H1 (cell line): ENCODE measurements around the gene SPG7. TPM values are rescaled to one million over a fixed set of nuclear protein-coding genes. Genes with fewer than 3 reads are reported as not detected.

Experiments used
- CTCF ChIA-PET: fragments of 300-600 bp; sonication (Branson Sonifier 250); formaldehyde crosslinking; loops from one replicate; lab custom pipeline; 2021; ENCODE audit not compliant: partially characterized antibody; lab: Charles Lee
- POLR2A ChIA-PET: fragments of 300-600 bp; sonication (Branson Sonifier 250); formaldehyde crosslinking; loops from one replicate; lab custom pipeline; 2021; ENCODE audit warnings: inconsistent platforms; ENCODE audit not compliant: partially characterized antibody; lab: Charles Lee
- DNase-seq, 2 experiments: peaks; one replicate each; pipeline versions ENCODE4 v3.0.0 to v3.0.0-alpha.2; 2010 to 2022; ENCODE audit warnings: low spot score in 2 of 2, low read depth in 1 of 2, mixed read lengths in 1 of 2
- FAIRE-seq: peaks from 2 replicates; lab custom pipeline; 2011; peaks lifted over from hg19 to GRCh38; lab: Jason Lieb, UNC
- H2AFZ ChIP-seq: 2 replicates; pipeline ENCODE4 v1.8.1; 2012; ENCODE audit warnings: low read length, inconsistent platforms
- H2AK5ac ChIP-seq: 2 replicates; pipeline ENCODE4 v1.6.1; 2013; ENCODE audit warnings: low read depth, low read length
- H2BK120ac ChIP-seq: replicated peaks from 2 replicates; pipeline ENCODE3; 2013; ENCODE audit warnings: low read depth, low read length, inconsistent platforms
- H2BK12ac ChIP-seq: 2 replicates; pipeline ENCODE4 v1.6.1; 2013; ENCODE audit warnings: low read depth, low read length
- H2BK15ac ChIP-seq: 2 replicates; pipeline ENCODE4 v1.6.1; 2013; ENCODE audit warnings: low read length
- H2BK20ac ChIP-seq: 2 replicates; pipeline ENCODE4 v1.6.1; 2013; ENCODE audit warnings: low read length
- H2BK5ac ChIP-seq: 2 replicates; pipeline ENCODE4 v1.6.1; 2013; ENCODE audit warnings: low read depth, low read length
- H3K14ac ChIP-seq: 2 replicates; pipeline ENCODE4 v1.6.1; 2013; ENCODE audit warnings: inconsistent platforms; ENCODE audit not compliant: insufficient read length
- H3K18ac ChIP-seq: 2 replicates; pipeline ENCODE4 v1.6.1; 2013; ENCODE audit warnings: low read length; ENCODE audit errors: extremely low read depth
- H3K23ac ChIP-seq: 2 replicates; pipeline ENCODE4 v1.6.1; 2013; ENCODE audit warnings: inconsistent platforms; ENCODE audit not compliant: insufficient read length
- H3K23me2 ChIP-seq: 2 replicates; pipeline ENCODE4 v1.6.1; 2013; ENCODE audit warnings: low read depth, low read length
- H3K27ac ChIP-seq: 2 replicates; pipeline ENCODE4 v1.6.1; 2011; ENCODE audit warnings: low read depth, low read length, inconsistent platforms
- H3K27me3 ChIP-seq, 4 experiments: replicated peaks in 1 of 4; 1 replicate in 1 of 4; 2 replicates in 3 of 4; pipeline versions ENCODE4 v1.6.1 to v1.8.1; 2011 to 2013; ENCODE audit warnings: low read length in 3 of 4, mild to moderate bottlenecking in 3 of 4, inconsistent platforms in 2 of 4, mixed read lengths in 2 of 4, moderate library complexity in 1 of 4; ENCODE audit not compliant: control insufficient read depth in 3 of 4, insufficient read depth in 3 of 4; ENCODE audit errors: extremely low read depth in 1 of 4
- H3K36me3 ChIP-seq, 4 experiments: 2 replicates each; pipeline versions ENCODE4 v1.6.1 to v1.8.1; 2011 to 2013; ENCODE audit warnings: mild to moderate bottlenecking in 4 of 4, low read length in 3 of 4, moderate library complexity in 2 of 4, control low read depth in 1 of 4, inconsistent platforms in 1 of 4; ENCODE audit not compliant: insufficient read depth in 4 of 4, control insufficient read depth in 2 of 4
- H3K4ac ChIP-seq: replicated peaks from 2 replicates; pipeline ENCODE3; 2013; ENCODE audit warnings: low read length, low read depth, mixed read lengths, inconsistent platforms; ENCODE audit not compliant: insufficient read length
- H3K4me1 ChIP-seq, 4 experiments: replicated peaks in 1 of 4; 1 replicate in 1 of 4; 2 replicates in 3 of 4; pipeline versions ENCODE4 v1.6.1 to v1.8.1; 2011 to 2013; ENCODE audit warnings: low read length in 3 of 4, inconsistent platforms in 2 of 4, mixed read lengths in 1 of 4; ENCODE audit not compliant: insufficient read depth in 4 of 4, control insufficient read depth in 3 of 4
- H3K4me2 ChIP-seq, 2 experiments: 2 replicates each; pipeline versions ENCODE4 v1.6.1 to v1.8.1; 2011 to 2013; ENCODE audit warnings: low read depth in 2 of 2, low read length in 2 of 2, control low read depth in 1 of 2, inconsistent platforms in 1 of 2, mild to moderate bottlenecking in 1 of 2; ENCODE audit not compliant: insufficient read depth in 1 of 2
- H3K4me3 ChIP-seq, 4 experiments: fragments of 200-600, 300-600 bp in 1 of 4; sonication (generic), shearing (Covaris generic), sonication (Bioruptor Twin) in 1 of 4; 2 replicates each; pipeline versions ENCODE4 v1.5.1 to v1.8.1; 2011 to 2016; ENCODE audit warnings: low read length in 4 of 4, low read depth in 3 of 4, control low read depth in 2 of 4, inconsistent platforms in 2 of 4, mild to moderate bottlenecking in 2 of 4, mixed read lengths in 1 of 4, moderate library complexity in 1 of 4; ENCODE audit not compliant: insufficient read depth in 2 of 4; ENCODE audit errors: extremely low read depth in 1 of 4
- H3K56ac ChIP-seq: replicated peaks from 2 replicates; pipeline ENCODE3; 2013; ENCODE audit warnings: low read depth, mild to moderate bottlenecking, mixed read lengths, low read length, inconsistent platforms; ENCODE audit not compliant: insufficient read length
- H3K79me1 ChIP-seq: 2 replicates; pipeline ENCODE4 v1.6.1; 2013; ENCODE audit warnings: low read depth, low read length, control low read depth
- H3K79me2 ChIP-seq, 2 experiments: 2 replicates each; pipeline versions ENCODE4 v1.6.1 to v1.8.1; 2012 to 2013; ENCODE audit warnings: low read length in 2 of 2, mild to moderate bottlenecking in 2 of 2, inconsistent platforms in 1 of 2; ENCODE audit not compliant: insufficient read depth in 2 of 2, control insufficient read depth in 1 of 2
- H3K9ac ChIP-seq, 4 experiments: replicated peaks in 1 of 4; 1 replicate in 1 of 4; 2 replicates in 3 of 4; pipeline versions ENCODE4 v1.6.1 to v1.8.1; 2011 to 2013; ENCODE audit warnings: low read depth in 3 of 4, low read length in 3 of 4, control low read depth in 2 of 4, mild to moderate bottlenecking in 2 of 4, moderate library complexity in 2 of 4, inconsistent platforms in 1 of 4; ENCODE audit errors: extremely low read depth in 1 of 4
- H3K9me3 ChIP-seq, 2 experiments: 2 replicates each; pipeline versions ENCODE4 v1.6.1 to v1.8.1; 2012 to 2013; ENCODE audit warnings: mild to moderate bottlenecking in 2 of 2, moderate library complexity in 2 of 2, control low read depth in 1 of 2, inconsistent platforms in 1 of 2, low read depth in 1 of 2, low read length in 1 of 2, mixed read lengths in 1 of 2; ENCODE audit not compliant: insufficient read depth in 2 of 2
- H4K20me1 ChIP-seq, 2 experiments: replicated peaks in 1 of 2; 2 replicates each; pipeline versions ENCODE3 to v1.8.1; 2011 to 2013; ENCODE audit warnings: inconsistent platforms in 2 of 2, low read length in 2 of 2, mild to moderate bottlenecking in 1 of 2; ENCODE audit not compliant: insufficient read depth in 2 of 2, control insufficient read depth in 1 of 2
- H4K5ac ChIP-seq: 2 replicates; pipeline ENCODE4 v1.6.1; 2013; ENCODE audit warnings: low read length, low read depth, mixed read lengths, inconsistent platforms; ENCODE audit not compliant: insufficient read length
- H4K8ac ChIP-seq: 2 replicates; pipeline ENCODE4 v1.8.0; 2013; ENCODE audit warnings: mild to moderate bottlenecking, moderate library complexity, low read length, inconsistent platforms; ENCODE audit not compliant: insufficient read depth; ENCODE audit errors: extremely low read depth
- H4K91ac ChIP-seq: replicated peaks from 2 replicates; pipeline ENCODE3; 2013; ENCODE audit warnings: low read length, mixed read lengths, inconsistent platforms; ENCODE audit not compliant: insufficient read length
- BACH1 ChIP-seq: IDR thresholded peaks from 2 replicates; pipeline ENCODE4 v1.6.1; 2012; ENCODE audit warnings: low read length, improper control_type of control experiment
- CBX8 ChIP-seq: fragments of 300-800, 300-1000 bp; sonication (generic); IDR thresholded peaks from 2 replicates; pipeline ENCODE4 v1.7.1; 2016; ENCODE audit warnings: low read depth, low read length, borderline replicate concordance
- CHD1 ChIP-seq: IDR thresholded peaks from 2 replicates; pipeline ENCODE4 v1.6.1; 2012; ENCODE audit warnings: low read depth, low read length, improper control_type of control experiment
- CTCF ChIP-seq, 3 experiments: IDR thresholded peaks; 1 replicate in 2 of 3; 2 replicates in 1 of 3; pipeline versions ENCODE4 v1.5.1 to v1.6.1; 2011; ENCODE audit warnings: low read length in 3 of 3, mild to moderate bottlenecking in 3 of 3, inconsistent platforms in 2 of 3, low read depth in 1 of 3, moderate library complexity in 1 of 3; ENCODE audit not compliant: insufficient read depth in 1 of 3; ENCODE audit errors: control extremely low read depth in 1 of 3
- EP300 ChIP-seq, 2 experiments: IDR thresholded peaks; 1 replicate in 1 of 2; 2 replicates in 1 of 2; pipeline ENCODE4 v1.6.1; 2011 to 2012; ENCODE audit warnings: low read depth in 2 of 2, low read length in 2 of 2, mild to moderate bottlenecking in 2 of 2, borderline replicate concordance in 1 of 2, inconsistent platforms in 1 of 2, moderate library complexity in 1 of 2
- KDM1A ChIP-seq: fragments of 200-600, 300-600 bp; sonication (generic); IDR thresholded peaks from 2 replicates; pipeline ENCODE4 v1.7.1; 2016; ENCODE audit warnings: mild to moderate bottlenecking, low read length, borderline replicate concordance
- POLR2AphosphoS5 ChIP-seq: IDR thresholded peaks from 2 replicates; pipeline ENCODE4 v1.6.1; 2011; ENCODE audit warnings: low read depth, low read length
- RNF2 ChIP-seq: fragments of 200-900, 300-1000 bp; sonication (generic); IDR thresholded peaks from 2 replicates; pipeline ENCODE4 v1.7.1; 2016; ENCODE audit warnings: borderline replicate concordance, low read depth, mild to moderate bottlenecking, antibody characterized with exemption, low read length; ENCODE audit not compliant: poor library complexity, severe bottlenecking; ENCODE audit errors: missing control alignments
- WGBS, 2 experiments: shearing (Covaris generic) in 1 of 2; methylation state at CpG; one replicate each; pipeline versions ENCODE4 v1.1.6 to v1.1.7; 2013 to 2015; ENCODE audit warnings: low lambda C conversion rate in 2 of 2, mixed read lengths in 2 of 2, inconsistent platforms in 1 of 2, low coverage in 1 of 2, missing lambda C conversion rate in 1 of 2; ENCODE audit not compliant: insufficient replicate concordance in 2 of 2, insufficient coverage in 1 of 2, insufficient read length in 1 of 2; ENCODE audit errors: extremely low coverage in 1 of 2, missing lambda C conversion rate in 1 of 2; 5-methylcytosine and 5-hydroxymethylcytosine counted together
- polyA plus RNA-seq, 7 experiments: library from polyadenylated mRNA; depleted of rRNA in 3 of 7; stranded (reverse) in 5 of 7; unstranded in 2 of 7; fragments of >200 nt in 5 of 7; fragments of 200-250 nt in 2 of 7; gene quantifications; 1 replicate in 5 of 7; 2 replicates in 1 of 7; 4 replicates in 1 of 7; pipeline versions ENCODE4 v1.2.1 to v1.2.3, GENCODE V29; 2011 to 2013; ENCODE audit warnings: missing spikeins in 2 of 7, mixed read lengths in 2 of 7
- total RNA-seq: library from RNA; stranded (reverse); fragmentation: NEBNext Ultra II Directional; extraction: Animal tissue kit (Norgen Biotek cat#: 25700); gene quantifications from 2 replicates; pipeline ENCODE4 v1.2.1, GENCODE V29; 2021

SPG7 gene
- total and polyA plus RNA-seq, 2 of the 8 experiments (the other 6 are each of a cell fraction or from before 2014, with no cell fraction given): 72.1 to 113 TPM

GRCh38 chr16:89563639-89564392 lies 55.6 kb downstream of the SPG7 start:
- peaks cover 11 to 32% of the 10 kb centered on the region in 2 experiments for H3K79me2 ChIP-seq
- no peak overlapping the region for H3K27ac ChIP-seq
- no peak overlapping the region for H2BK120ac ChIP-seq
- H3K4ac ChIP-seq: no peak overlapping the region
- H3K4me3 ChIP-seq: peak overlapping the region in 2 of 4 experiments; percentile 0 to 69; a peak in 3 of 8 replicates
- H3K23ac ChIP-seq: no peak overlapping the region
- no peak overlapping the region; a peak in 1 of 7 replicates for H3K9ac ChIP-seq
- H2AK5ac ChIP-seq: no peak overlapping the region
- 93% methylated on average over 12 of the region's 12 CpGs; no CpG with 5 or more reads in 1 of the 2 experiments for WGBS, 2 experiments
- CTCF ChIA-PET: interaction anchor here (0.7 to 2.8 kb wide), 5 partner anchors 12 to 301 kb away, joined by 3 to 7 read pairs (median 3); partner anchors contain the start of gene CPNE7
- H3K9me3 ChIP-seq: no peaks in the 10 kb centered on the region
- H2AFZ ChIP-seq: no peak overlapping the region
- no peaks in the 10 kb centered on the region for H3K27me3 ChIP-seq
- no peak overlapping the region for H3K56ac ChIP-seq
- H4K20me1 ChIP-seq: peaks cover 28 to 30% of the 10 kb centered on the region in 2 experiments
- H2BK15ac ChIP-seq: no peak overlapping the region
- H3K79me1 ChIP-seq: peaks cover 3% of the 10 kb centered on the region
- H3K4me1 ChIP-seq: peaks cover 5 to 31% (median 9%) of the 10 kb centered on the region in 4 experiments
- H4K8ac ChIP-seq: peak overlapping the region; percentile 1; the same call in 1 of the 2 replicates
- no peak overlapping the region for H3K14ac ChIP-seq
- no peak overlapping the region for H4K91ac ChIP-seq
- H3K4me2 ChIP-seq: peak overlapping the region; percentile 91
- peaks cover 21 to 37% (median 32%) of the 10 kb centered on the region in 4 experiments for H3K36me3 ChIP-seq
- FAIRE-seq (no peak), DNase-seq (no peak)
- no peak overlapping the region for H3K18ac ChIP-seq
- POLR2A ChIA-PET: interaction anchor here (0.6 to 5.5 kb wide), 36 partner anchors 10 to 309 kb away, joined by 3 to 63 read pairs (median 4); partner anchors contain the start of genes CHMP1A, CPNE7, SPATA2L and SPATA33
- H3K23me2 ChIP-seq: peaks cover 18% of the 10 kb centered on the region
- H2BK12ac ChIP-seq: no peak overlapping the region
- no peak overlapping the region for H2BK20ac ChIP-seq
- H4K5ac ChIP-seq: no peak overlapping the region
- no peak overlapping the region for H2BK5ac ChIP-seq
- TF ChIP-seq CHD1 (no peak), BACH1 (no peak), RNF2 (no peak), EP300 (IDR thresholded peaks at IDR 0.05; ENCODE audit: borderline replicate concordance in 1 of 2, low read depth in 2 of 2, low read length in 2 of 2) (no peak), CTCF (IDR thresholded peaks at IDR 0.05; ENCODE audit: control extremely low read depth in 1 of 3, insufficient read depth in 1 of 3, low read depth in 1 of 3, low read length in 3 of 3) (no peak), KDM1A (no peak), CBX8 (no peak), POLR2AphosphoS5 (peak; percentile 83)
